Lung (tissue), 12 donors: ENCODE results near the gene AUTS2. TPM values are rescaled to one million over a fixed set of nuclear protein-coding genes. Genes with fewer than 3 reads are reported as not detected.

Experiments used
- ATAC-seq: fragments of 200-7000 bp; cut with Tn5 transposase; one replicate; pipeline ENCODE4 v1.9.1; 2020; ENCODE audit warnings: moderate number of reproducible peaks; ENCODE audit not compliant: insufficient read depth, low FRiP score
- DNase-seq, 3 donors: peaks; one replicate each; pipeline ENCODE4 v3.0.0-alpha.2; 2013 to 2017
- H3K27ac ChIP-seq, 2 donors: one replicate each; pipeline ENCODE4 v1.5.1; 2013; ENCODE audit warnings: mild to moderate bottlenecking in 2 of 2, moderate library complexity in 2 of 2, control low read depth in 1 of 2, inconsistent platforms in 1 of 2, low read depth in 1 of 2, low read length in 1 of 2
- H3K27me3 ChIP-seq, 3 donors: one replicate each; pipeline ENCODE4 v1.5.1; 2013; ENCODE audit warnings: low read length in 2 of 3; ENCODE audit not compliant: control insufficient read depth in 3 of 3, insufficient read depth in 3 of 3
- H3K36me3 ChIP-seq, 4 donors: one replicate each; pipeline ENCODE4 v1.5.1; 2013; ENCODE audit warnings: low read length in 4 of 4, mild to moderate bottlenecking in 1 of 4, moderate library complexity in 1 of 4; ENCODE audit not compliant: control insufficient read depth in 4 of 4, insufficient read depth in 4 of 4
- H3K4me1 ChIP-seq, 5 donors: one replicate each; pipeline ENCODE4 v1.5.1; 2013; ENCODE audit warnings: low read length in 5 of 5, mild to moderate bottlenecking in 2 of 5, moderate library complexity in 1 of 5; ENCODE audit not compliant: control insufficient read depth in 5 of 5, insufficient read depth in 5 of 5
- H3K4me3 ChIP-seq: one replicate; pipeline ENCODE4 v1.5.1; 2013; ENCODE audit warnings: mild to moderate bottlenecking, control low read depth, moderate library complexity
- H3K9ac ChIP-seq, 2 donors: one replicate each; pipeline ENCODE4 v1.5.1; 2013; ENCODE audit warnings: low read length in 2 of 2, control low read depth in 1 of 2; ENCODE audit not compliant: insufficient read depth in 1 of 2
- H3K9me3 ChIP-seq, 4 donors: one replicate each; pipeline ENCODE4 v1.5.1; 2013; ENCODE audit warnings: low read length in 3 of 4, mild to moderate bottlenecking in 1 of 4, moderate library complexity in 1 of 4; ENCODE audit not compliant: control insufficient read depth in 4 of 4, insufficient read depth in 3 of 4
- CTCF ChIP-seq: IDR thresholded peaks from 2 replicates; pipeline ENCODE4 v1.5.1; 2012; ENCODE audit warnings: mild to moderate bottlenecking; ENCODE audit errors: control extremely low read depth, extremely low read depth
- WGBS, 2 donors: extraction: QIAGEN DNeasy Blood & Tissue Kit; methylation state at CpG; one replicate each; pipeline ENCODE4 v1.1.7; 2013; 5-methylcytosine and 5-hydroxymethylcytosine counted together
- polyA plus RNA-seq, 2 donors: library from polyadenylated mRNA; stranded (reverse); fragments of 200-250 nt; gene quantifications; one replicate each; pipeline ENCODE4 v1.2.1, GENCODE V29; 2013
- total RNA-seq, 2 donors: library from RNA; depleted of rRNA in 1 of 2; stranded (reverse); fragments of >200 nt in 1 of 2; gene quantifications; one replicate each; pipeline ENCODE4 v1.2.1, GENCODE V29; 2014 to 2021
- donor health status: control.
- donor health status: control.
- donor health status: Bipolar disorder and iron deficiency.
- donor health status: healthy.
- donor health status: DM: yes; HTN: yes; CAD: no.

AUTS2 gene
- total and polyA plus RNA-seq, 4 donors = 11.8 to 115 (median 40.6) TPM

GRCh38 chr7:70579397-70580097 lies 981.3 kb downstream of the AUTS2 start:
- DNase-seq (no peak), ATAC-seq (no peak)
- peaks cover 0 to 22% (median 0%) of the 10 kb centered on the region in 5 donors for H3K4me1 ChIP-seq
- peaks cover 0 to 2% (median 0%) of the 10 kb centered on the region in 4 donors for H3K9me3 ChIP-seq
- no peak overlapping the region for H3K4me3 ChIP-seq
- no peak overlapping the region for H3K27ac ChIP-seq
- no peak overlapping the region for H3K9ac ChIP-seq
- H3K27me3 ChIP-seq = no peaks in the 10 kb centered on the region
- 78 to 86% methylated on average over 6 of the region's 6 CpGs for WGBS, 2 donors
- TF ChIP-seq CTCF = no peak
- H3K36me3 ChIP-seq = no peaks in the 10 kb centered on the region

DNA sequence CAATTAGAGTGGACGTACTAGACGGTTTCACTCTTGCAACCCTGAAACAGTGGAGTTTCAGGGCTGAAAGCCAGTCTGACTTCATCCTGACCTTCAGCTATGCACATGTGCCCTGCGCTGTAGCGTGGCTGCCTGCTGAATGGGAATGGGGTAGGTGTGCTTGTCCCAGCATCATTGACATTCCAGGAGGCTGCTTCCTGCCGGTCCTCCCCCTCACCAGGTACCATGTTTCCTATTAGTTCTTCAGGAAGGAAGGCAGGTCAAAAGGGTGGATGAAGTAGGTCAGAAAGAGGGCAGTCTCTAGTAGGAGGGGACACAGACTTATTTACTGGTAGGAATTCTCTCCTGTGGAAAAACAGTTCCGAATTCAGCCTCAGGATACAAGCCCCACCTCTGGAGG lies 981.9 kb downstream of the AUTS2 start:
- Histone ChIP-seq H3K9ac (no peak overlapping the region), H3K4me3 (no peak overlapping the region), H3K9me3 (peaks cover 0 to 2% (median 0%) of the 10 kb centered on the region in 4 donors), H3K27me3 (no peaks in the 10 kb centered on the region), H3K27ac (no peak overlapping the region), H3K36me3 (no peaks in the 10 kb centered on the region), H3K4me1 (peaks cover 0 to 25% (median 0%) of the 10 kb centered on the region in 5 donors)
- TF ChIP-seq CTCF = no peak
- DNase-seq (no peak), ATAC-seq (no peak)
- WGBS, 2 donors = 89 to 91% methylated on average over 6 of the region's 6 CpGs

GRCh38 chr7:70582927-70583895 lies 984.9 kb downstream of the AUTS2 start:
- 81 to 83% methylated on average over 18 of the region's 18 CpGs for WGBS, 2 donors
- ATAC-seq (no peak), DNase-seq (peak in 1 of 3 donors; percentile 47)
- Histone ChIP-seq H3K9me3 (peaks cover 0 to 2% (median 0%) of the 10 kb centered on the region in 4 donors), H3K4me3 (no peak overlapping the region), H3K27ac (no peak overlapping the region), H3K27me3 (no peaks in the 10 kb centered on the region), H3K9ac (no peak overlapping the region), H3K36me3 (no peaks in the 10 kb centered on the region), H3K4me1 (peaks cover 0 to 25% (median 0%) of the 10 kb centered on the region in 5 donors)
- no peak for TF ChIP-seq CTCF
